EL (cell line): Measurements from ENCODE around the gene KRI1.

Experiments used
- DNase-seq: peaks from one replicate; pipeline ENCODE4 v3.0.0-alpha.2; 2016

KRI1 gene

GRCh38 chr19:10565567-10566407 lies at the start of gene KRI1:
Gene KRI1, minus strand, starts transcription at chr19:10566010. Its CDS starts 11 bp downstream, at chr19:10565999.
- peak; percentile 98 for DNase-seq

- DNase-seq, result no peak
These were observed 46.8 kb upstream of the KRI1 start for GRCh38 chr19:10612499-10613119.

GRCh38 chr19:10611907-10612306 lies 46.1 kb upstream of the KRI1 start:
- no peak for DNase-seq

GRCh38 chr19:10604460-10604980 lies 38.7 kb upstream of the KRI1 start:
- peak; percentile 37 for DNase-seq

GRCh38 chr19:10603873-10604459 lies 38.2 kb upstream of the KRI1 start:
- no peak for DNase-seq

GRCh38 chr19:10603084-10603872 lies 37.5 kb upstream of the KRI1 start:
- peak; percentile 42 for DNase-seq

GRCh38 chr19:10602330-10603083 lies 36.7 kb upstream of the KRI1 start:
- peak; percentile 80 for DNase-seq

- no peak for DNase-seq
These were observed 36.2 kb upstream of the KRI1 start for GRCh38 chr19:10601999-10602329.

- DNase-seq, result no peak
These were observed 34.3 kb upstream of the KRI1 start for GRCh38 chr19:10600149-10600548.

GRCh38 chr19:10593820-10594637 lies 28.2 kb upstream of the KRI1 start:
- no peak for DNase-seq

GRCh38 chr19:10593148-10593547 lies 27.3 kb upstream of the KRI1 start:
- DNase-seq, result no peak

GRCh38 chr19:10587839-10588150 lies 22.0 kb upstream of the KRI1 start:
- DNase-seq, result no peak

GRCh38 chr19:10587022-10587838 lies 21.4 kb upstream of the KRI1 start, which contains the start of gene AP1M2:
Gene AP1M2, minus strand, starts transcription at chr19:10587312. Its CDS starts 81 bp downstream, at chr19:10587231.
- DNase-seq, result no peak

GRCh38 chr19:10586396-10586795 lies 20.6 kb upstream of the KRI1 start:
- no peak for DNase-seq

GRCh38 chr19:10583036-10583776 lies 17.4 kb upstream of the KRI1 start:
- DNase-seq, result no peak

- DNase-seq, result no peak
These were observed 16.3 kb upstream of the KRI1 start for GRCh38 chr19:10582091-10582490.

- DNase-seq, result peak; percentile 90
These were observed 15.3 kb upstream of the KRI1 start for GRCh38 chr19:10580979-10581631.

- no peak for DNase-seq
These were observed 12.1 kb upstream of the KRI1 start for GRCh38 chr19:10577951-10578350.
